Activated CD4-positive, alpha-beta T cell treated with anti-CD3 and anti-CD28 coated beads for 4 hours (primary cell): ENCODE results near the gene KLHDC3.

ENCODE experiments used
- DNase-seq, 2 donors: peaks; one replicate each; pipeline ENCODE4 v3.0.0-alpha.2; 2020

KLHDC3 gene

GRCh38 chr6:43060034-43060754 is 46.1 kb downstream of the KLHDC3 start:
- no peak for DNase-seq

DNA sequence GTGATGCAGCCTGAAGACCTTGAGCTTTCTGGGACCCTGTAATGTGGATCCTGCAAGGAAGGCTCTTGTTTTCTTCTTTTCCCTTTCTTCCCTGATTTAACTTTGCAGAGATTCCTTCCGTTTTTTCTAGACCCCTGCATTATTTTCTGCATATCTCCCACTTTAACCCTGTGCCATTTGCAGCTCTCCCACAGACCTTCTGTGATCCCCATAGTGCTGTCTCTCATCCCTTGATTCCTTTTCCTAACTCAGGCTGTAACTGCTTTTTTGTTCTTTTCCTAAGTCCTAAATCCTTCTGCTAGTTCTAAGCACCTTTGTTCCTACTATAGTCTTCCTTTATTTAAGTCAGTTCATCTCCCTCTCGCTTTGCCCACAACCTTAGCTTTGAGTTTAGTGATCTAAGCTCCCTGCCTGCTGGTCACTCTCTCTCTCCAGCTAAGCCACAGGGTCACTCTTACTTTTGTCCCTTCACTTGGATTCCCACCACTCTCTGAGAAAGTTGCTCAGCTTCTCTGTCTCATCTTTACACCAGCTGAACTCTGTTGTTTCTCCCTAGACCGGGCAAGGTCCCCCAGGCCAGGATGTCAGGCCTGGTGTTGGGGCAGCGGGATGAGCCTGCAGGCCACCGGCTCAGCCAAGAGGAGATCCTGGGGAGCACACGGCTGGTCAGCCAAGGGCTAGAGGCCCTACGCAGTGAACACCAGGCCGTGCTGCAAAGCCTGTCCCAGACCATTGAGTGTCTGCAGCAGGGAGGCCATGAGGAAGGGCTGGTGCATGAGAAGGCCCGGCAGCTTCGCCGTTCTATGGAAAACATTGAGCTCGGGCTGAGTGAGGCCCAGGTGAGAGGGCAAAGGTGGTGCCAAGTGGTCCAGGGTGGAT is 46.9 kb downstream of the KLHDC3 start:
- no peak for DNase-seq

DNA sequence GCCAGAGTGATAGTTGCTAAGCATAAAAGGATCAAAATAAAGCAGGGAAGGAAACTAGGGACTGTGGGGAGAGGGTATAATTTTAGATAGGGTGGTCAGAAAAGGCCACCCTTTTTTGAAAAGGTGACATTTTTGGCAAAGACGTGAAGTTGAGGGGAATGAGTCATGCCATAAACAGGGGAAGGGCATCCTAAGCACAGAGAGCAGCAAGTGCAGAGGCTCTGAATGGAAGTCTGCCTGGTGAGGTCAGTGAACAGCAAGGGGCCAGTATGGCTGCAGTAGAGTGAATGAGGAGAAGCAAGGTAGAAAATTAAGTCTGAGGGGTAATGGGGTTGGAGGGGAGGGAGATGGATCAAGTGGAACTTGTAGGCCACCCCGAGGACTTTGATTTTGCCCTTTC is 47.8 kb downstream of the KLHDC3 start:
- DNase-seq = no peak

- DNase-seq = no peak
Measured at GRCh38 chr6:43062818-43063217, 48.8 kb downstream of the KLHDC3 start.

GRCh38 chr6:43070028-43070632 is 56.1 kb downstream of the KLHDC3 start:
- DNase-seq = no peak
